ENCODE data around the gene SENP2. TPM values are rescaled to one million over a fixed set of nuclear protein-coding genes. Genes with fewer than 3 reads are reported as not detected.

Gene SENP2
- total RNA-seq, 1 experiment from 2014 or later = 36.1 TPM

- Histone ChIP-seq H2AFZ (ENCODE audit: low read depth, low read length, poor library complexity, severe bottlenecking) (no peak overlapping the region), H3K27ac (ENCODE audit: low read depth, low read length) (peak overlapping the region; percentile 35; the same call in 1 of the 2 replicates), H3K4me1 (ENCODE audit: control insufficient read depth in 1 of 2, insufficient read depth in 2 of 2, low read length in 2 of 2) (peaks cover 2 to 24% of the 10 kb centered on the region in 2 experiments; a peak in 3 of 4 replicates), H3K9ac (ENCODE audit: low read length) (no peak overlapping the region), H3K4me2 (ENCODE audit: low read length) (peak overlapping the region; percentile 37; the same call in 1 of the 2 replicates), H3K4me3 (replicated peaks in 1 of 2; ENCODE audit: low read depth in 1 of 2, low read length in 2 of 2) (no peak overlapping the region), H3K79me2 (ENCODE audit: insufficient read depth, low read length) (peaks cover 7% of the 10 kb centered on the region; the same call in 1 of the 2 replicates), H3K9me2 (ENCODE audit: insufficient read depth) (no peaks in the 10 kb centered on the region), H4K20me1 (ENCODE audit: insufficient read depth) (no peaks in the 10 kb centered on the region), H3K36me3 (ENCODE audit: control insufficient read depth in 1 of 2, insufficient read depth in 2 of 2, low read length in 2 of 2) (peaks cover 26 to 44% of the 10 kb centered on the region in 2 experiments), H3K9me3 (ENCODE audit: control insufficient read depth in 1 of 2, insufficient read depth in 1 of 2, low read depth in 1 of 2, low read length in 2 of 2) (no peaks in the 10 kb centered on the region), H3K27me3 (ENCODE audit: insufficient read depth, low read length) (no peaks in the 10 kb centered on the region)
- no peak for TF ChIP-seq TCF7L2 (IDR thresholded peaks at IDR 0.05; ENCODE audit: borderline replicate concordance, extremely low read depth, insufficient read depth, insufficient read length)
- TF ChIP-seq RAD21 (IDR thresholded peaks at IDR 0.05; ENCODE audit: low read depth) = no peak
- TF ChIP-seq, protein P1, sequence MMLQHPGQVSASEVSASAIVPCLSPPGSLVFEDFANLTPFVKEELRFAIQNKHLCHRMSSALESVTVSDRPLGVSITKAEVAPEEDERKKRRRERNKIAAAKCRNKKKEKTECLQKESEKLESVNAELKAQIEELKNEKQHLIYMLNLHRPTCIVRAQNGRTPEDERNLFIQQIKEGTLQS (IDR thresholded peaks at IDR 0.05) = no peak
- no peak for TF ChIP-seq CBX3 (IDR thresholded peaks at IDR 0.05; ENCODE audit: low read depth)
- no peak for TF ChIP-seq EGR1 (IDR thresholded peaks at IDR 0.05; ENCODE audit: low read depth)
- no peak for TF ChIP-seq ZNF274 (IDR thresholded peaks at IDR 0.05; ENCODE audit: low read depth, low read length)
- no peak for TF ChIP-seq ZFX (IDR thresholded peaks at IDR 0.05)
- TF ChIP-seq, protein P2, sequence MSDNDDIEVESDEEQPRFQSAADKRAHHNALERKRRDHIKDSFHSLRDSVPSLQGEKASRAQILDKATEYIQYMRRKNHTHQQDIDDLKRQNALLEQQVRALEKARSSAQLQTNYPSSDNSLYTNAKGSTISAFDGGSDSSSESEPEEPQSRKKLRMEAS (IDR thresholded peaks at IDR 0.05) = no peak
- no peak for TF ChIP-seq FOSL1 (IDR thresholded peaks at IDR 0.05; ENCODE audit: low read depth)
- ChIA-PET RAD21 (ENCODE audit: low non-redundant PET in 1 of 2, low total read pairs in 2 of 2, uncharacterized antibody in 2 of 2, unreplicated experiment in 2 of 2) (no interaction called here), POLR2A (no interaction called here), CTCF (interaction anchor here (1.4 to 2.9 kb wide), 2 partner anchors 106 to 958 kb away, joined by 3 to 11 read pairs; no protein-coding TSS in a partner anchor)
- no peak for DNase-seq (ENCODE audit: low read depth, low spot score)
- intact Hi-C loops (cut with micrococcal nuclease) = no loop called here
- no peak for ATAC-seq
- no TSS peak for BruUV-seq (replicated peaks)
Observed at GRCh38 chr3:185658943-185659342, 72.8 kb downstream of the SENP2 start.
